H9 (cell line): ENCODE measurements around the gene NTMT1. TPM values are rescaled to one million over a fixed set of nuclear protein-coding genes. Genes with fewer than 3 reads are reported as not detected.

Experiments used
- DNase-seq: peaks from one replicate; pipeline ENCODE4 v3.0.0-alpha.2; 2017
- H2AFZ ChIP-seq: one replicate; pipeline ENCODE4 v1.6.1; 2013; ENCODE audit warnings: mild to moderate bottlenecking, low read length, control low read depth, moderate library complexity
- H2AK5ac ChIP-seq: 2 replicates; pipeline ENCODE4 v1.6.1; 2013; ENCODE audit warnings: low read length, control low read depth, mixed read lengths; ENCODE audit not compliant: insufficient read length
- H2BK120ac ChIP-seq: one replicate; pipeline ENCODE4 v1.6.1; 2013; ENCODE audit warnings: low read depth, mild to moderate bottlenecking, low read length, control low read depth, inconsistent platforms; ENCODE audit not compliant: poor library complexity, severe bottlenecking
- H2BK12ac ChIP-seq: 2 replicates; pipeline ENCODE4 v1.6.1; 2013; ENCODE audit warnings: low read length, control low read depth, mixed read lengths, low read depth; ENCODE audit not compliant: insufficient read length
- H2BK15ac ChIP-seq: 2 replicates; pipeline ENCODE4 v1.6.1; 2013; ENCODE audit warnings: low read depth, low read length, control low read depth
- H2BK20ac ChIP-seq: one replicate; pipeline ENCODE4 v1.6.1; 2013; ENCODE audit warnings: low read depth, mild to moderate bottlenecking, low read length, control low read depth, inconsistent platforms; ENCODE audit not compliant: poor library complexity, severe bottlenecking
- H2BK5ac ChIP-seq: 2 replicates; pipeline ENCODE4 v1.6.1; 2013; ENCODE audit warnings: low read length, control low read depth, mixed read lengths; ENCODE audit not compliant: insufficient read length
- H3K14ac ChIP-seq: 2 replicates; pipeline ENCODE4 v1.6.1; 2013; ENCODE audit warnings: low read length, control low read depth; ENCODE audit not compliant: insufficient read depth
- H3K18ac ChIP-seq: 2 replicates; pipeline ENCODE4 v1.6.1; 2013; ENCODE audit warnings: low read depth, mild to moderate bottlenecking, mixed read lengths, low read length, control low read depth; ENCODE audit not compliant: insufficient read length
- H3K23ac ChIP-seq: 2 replicates; pipeline ENCODE4 v1.6.1; 2013; ENCODE audit warnings: low read length, control low read depth, mixed read lengths, low read depth; ENCODE audit not compliant: insufficient read length
- H3K23me2 ChIP-seq: 2 replicates; pipeline ENCODE4 v1.6.1; 2013; ENCODE audit warnings: low read depth, mild to moderate bottlenecking, mixed read lengths, low read length, control low read depth; ENCODE audit not compliant: insufficient read length, poor library complexity, severe bottlenecking
- H3K27ac ChIP-seq: 2 replicates; pipeline ENCODE4 v1.5.1; 2013; ENCODE audit warnings: low read length, control low read depth, mixed read lengths, low read depth; ENCODE audit not compliant: insufficient read length
- H3K27me3 ChIP-seq: 2 replicates; pipeline ENCODE4 v1.6.1; 2013; ENCODE audit warnings: low read length, control low read depth, inconsistent platforms; ENCODE audit not compliant: insufficient read depth
- H3K4ac ChIP-seq: 2 replicates; pipeline ENCODE4 v1.6.1; 2013; ENCODE audit warnings: low read depth, mild to moderate bottlenecking, control low read depth, inconsistent platforms, low read length, moderate library complexity
- H3K4me1 ChIP-seq: 2 replicates; pipeline ENCODE4 v1.6.1; 2013; ENCODE audit warnings: low read length, control low read depth, inconsistent platforms; ENCODE audit not compliant: insufficient read depth
- H3K4me2 ChIP-seq: 2 replicates; pipeline ENCODE4 v1.6.1; 2013; ENCODE audit warnings: low read length, control low read depth, mixed read lengths; ENCODE audit not compliant: insufficient read length, insufficient read depth
- H3K56ac ChIP-seq: 2 replicates; pipeline ENCODE4 v1.6.1; 2013; ENCODE audit warnings: low read depth, mild to moderate bottlenecking, mixed read lengths, low read length, control low read depth; ENCODE audit not compliant: insufficient read length
- H3K79me1 ChIP-seq: 2 replicates; pipeline ENCODE4 v1.6.1; 2013; ENCODE audit warnings: low read depth, mild to moderate bottlenecking, moderate library complexity, low read length, control low read depth, inconsistent platforms; ENCODE audit not compliant: insufficient read depth, poor library complexity, severe bottlenecking
- H3K79me2 ChIP-seq: 2 replicates; pipeline ENCODE4 v1.6.1; 2013; ENCODE audit warnings: low read length, control low read depth, inconsistent platforms; ENCODE audit not compliant: insufficient read depth
- H3K9ac ChIP-seq: 2 replicates; pipeline ENCODE4 v1.6.1; 2013; ENCODE audit warnings: low read length, control low read depth, mixed read lengths; ENCODE audit not compliant: insufficient read length; ENCODE audit errors: extremely low read depth
- H3K9me3 ChIP-seq: one replicate; pipeline ENCODE4 v1.6.1; 2013; ENCODE audit warnings: low read depth, low read length, inconsistent platforms; ENCODE audit not compliant: control insufficient read depth
- H3T11ph ChIP-seq: one replicate; pipeline ENCODE4 v1.6.1; 2013; ENCODE audit warnings: mild to moderate bottlenecking, low read length, control low read depth, inconsistent platforms
- H4K20me1 ChIP-seq: one replicate; pipeline ENCODE4 v1.6.1; 2013; ENCODE audit not compliant: control insufficient read depth, insufficient read length, insufficient read depth
- H4K5ac ChIP-seq: 2 replicates; pipeline ENCODE4 v1.6.1; 2013; ENCODE audit warnings: low read depth, mild to moderate bottlenecking, mixed read lengths, low read length, control low read depth; ENCODE audit not compliant: insufficient read length
- H4K8ac ChIP-seq: replicated peaks from 2 replicates; pipeline ENCODE4 v1.6.1; 2013; ENCODE audit warnings: low read length, control low read depth, mixed read lengths, low read depth; ENCODE audit not compliant: insufficient read length
- H4K91ac ChIP-seq: 2 replicates; pipeline ENCODE4 v1.6.1; 2013; ENCODE audit warnings: low read depth, mild to moderate bottlenecking, moderate library complexity, mixed read lengths, low read length, control low read depth; ENCODE audit not compliant: insufficient read length
- H3K27ac Mint-ChIP-seq, 3 experiments: 2 replicates in 2 of 3; 3 replicates in 1 of 3; pipeline ENCODE4 v1.8.0; 2020 to 2021; ENCODE audit warnings: mixed read lengths in 3 of 3, mild to moderate bottlenecking in 1 of 3, moderate library complexity in 1 of 3
- H3K27me3 Mint-ChIP-seq: 2 replicates; pipeline ENCODE4 v1.8.0; 2021; ENCODE audit warnings: low read depth, mild to moderate bottlenecking, moderate library complexity, mixed read lengths
- H3K36me3 Mint-ChIP-seq, 3 experiments: 2 replicates in 2 of 3; 3 replicates in 1 of 3; pipeline ENCODE4 v1.8.0; 2020 to 2021; ENCODE audit warnings: low read depth in 3 of 3, mixed read lengths in 3 of 3; ENCODE audit not compliant: insufficient read depth in 1 of 3
- H3K4me1 Mint-ChIP-seq, 2 experiments: 2 replicates each; pipeline ENCODE4 v1.8.0; 2020; ENCODE audit warnings: mixed read lengths in 2 of 2
- H3K4me3 Mint-ChIP-seq, 2 experiments: 2 replicates in 1 of 2; 3 replicates in 1 of 2; pipeline ENCODE4 v1.8.0; 2020 to 2021; ENCODE audit warnings: mild to moderate bottlenecking in 2 of 2, mixed read lengths in 2 of 2, moderate library complexity in 1 of 2
- H3K9me3 Mint-ChIP-seq, 2 experiments: 2 replicates in 1 of 2; 3 replicates in 1 of 2; pipeline ENCODE4 v1.8.0; 2020; ENCODE audit warnings: mild to moderate bottlenecking in 2 of 2, mixed read lengths in 2 of 2, moderate library complexity in 1 of 2
- CTCF ChIP-seq: fragments of 200-600 bp; sonication (generic); conservative IDR thresholded peaks from 3 replicates; pipeline ENCODE4 v1.8.0; 2021; ENCODE audit warnings: antibody characterized with exemption, mild to moderate bottlenecking
- WGBS: extraction: QIAGEN DNeasy Blood & Tissue Kit; methylation state at CpG from one replicate; pipeline ENCODE4 v1.1.7; 2013; ENCODE audit warnings: missing lambda C conversion rate, low lambda C conversion rate, mixed read lengths; ENCODE audit not compliant: insufficient read length; ENCODE audit errors: extremely low coverage; 5-methylcytosine and 5-hydroxymethylcytosine counted together
- total RNA-seq: library from RNA; stranded (reverse); gene quantifications from 2 replicates; pipeline ENCODE4 v1.2.1, GENCODE V29; 2021

The NTMT1 gene
- total RNA-seq, 1 experiment from 2014 or later = 57.9 TPM

DNA sequence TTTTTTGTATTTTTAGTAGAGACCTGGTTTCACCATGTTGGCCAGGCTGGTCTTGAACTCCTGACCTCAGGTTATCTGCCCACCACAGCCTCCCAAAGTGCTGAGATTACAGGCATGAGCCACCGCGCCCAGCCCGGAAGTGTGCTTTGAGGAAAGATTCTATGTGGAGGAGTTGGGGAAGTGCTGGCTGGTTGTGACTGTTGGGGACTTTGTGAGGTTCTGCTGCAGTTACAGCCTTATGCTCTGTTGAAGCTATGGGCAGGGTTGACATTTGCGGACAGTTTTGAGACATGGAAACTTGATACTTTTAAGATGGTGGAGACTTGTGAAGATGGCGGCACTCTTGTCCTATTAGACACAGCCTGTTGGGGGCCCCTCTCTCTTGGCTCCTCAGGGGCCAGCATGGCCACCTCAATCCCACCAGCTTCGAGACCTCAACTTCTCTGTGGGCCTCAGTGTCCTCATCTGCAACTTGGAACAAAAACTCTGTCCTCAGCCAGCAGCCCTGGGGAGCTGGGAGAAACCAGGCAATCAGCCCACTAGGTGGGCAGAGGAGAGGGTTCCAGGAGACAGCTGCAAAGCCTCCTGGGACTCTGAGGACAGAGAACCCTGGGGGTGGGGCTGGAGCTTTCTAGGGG, 29.9 kb upstream of the NTMT1 start:
- 0 out of 3 replicates have a peak, but pooled peaks have one; percentile 12 for TF ChIP-seq CTCF
- Histone ChIP-seq H3K4me2 (peak overlapping the region; percentile 68), H3T11ph (no peak overlapping the region), H3K4me1 (peaks cover 9% of the 10 kb centered on the region; the same call in 1 of the 2 replicates), H2BK5ac (no peak overlapping the region), H2BK20ac (no peak overlapping the region), H3K9ac (no peak overlapping the region), H3K27ac (no peak overlapping the region), H2AK5ac (no peak overlapping the region), H3K14ac (no peak overlapping the region), H2BK12ac (no peak overlapping the region), H2BK15ac (no peak overlapping the region), H4K91ac (no peak overlapping the region), H3K56ac (no peak overlapping the region), H3K79me2 (no peaks in the 10 kb centered on the region), H3K23me2 (peaks cover 12% of the 10 kb centered on the region), H3K9me3 (no peaks in the 10 kb centered on the region), H3K23ac (no peak overlapping the region), H3K79me1 (no peaks in the 10 kb centered on the region), H2BK120ac (no peak overlapping the region), H3K27me3 (peaks cover 4% of the 10 kb centered on the region; the same call in 1 of the 2 replicates), H3K4ac (no peak overlapping the region), H2AFZ (no peak overlapping the region), H4K5ac (no peak overlapping the region), H4K20me1 (no peaks in the 10 kb centered on the region), H3K18ac (no peak overlapping the region), H4K8ac (no peak overlapping the region)
- peaks cover 55% of the 10 kb centered on the region for H3K27me3 Mint-ChIP-seq
- H3K4me1 Mint-ChIP-seq = peaks cover 36 to 44% of the 10 kb centered on the region in 2 experiments
- no peaks in the 10 kb centered on the region; a peak in 1 of 5 replicates for H3K9me3 Mint-ChIP-seq
- H3K4me3 Mint-ChIP-seq = peak overlapping the region; percentile 70 to 82; a peak in 4 of 5 replicates
- no peak overlapping the region for H3K27ac Mint-ChIP-seq
- WGBS = no CpG with 5 or more reads among the region's 6 CpGs
- H3K36me3 Mint-ChIP-seq = no peaks in the 10 kb centered on the region
- no peak for DNase-seq
